Esophagus muscularis mucosa (tissue), 4 donors: Measurements from ENCODE around the gene USP2. TPM values are rescaled to one million over a fixed set of nuclear protein-coding genes. Genes with fewer than 3 reads are reported as not detected.

Source experiments
- DNase-seq: peaks from one replicate; pipeline ENCODE4 v3.0.0-alpha.2; 2017; ENCODE audit errors: extremely low spot score
- H3K27ac ChIP-seq, 4 donors: fragments of 200-600 bp; sonication (generic); replicated peaks in 1 of 4; 1 replicate in 3 of 4; 2 replicates in 1 of 4; pipeline ENCODE4 v1.5.1; 2016 to 2019; ENCODE audit warnings: mild to moderate bottlenecking in 1 of 4
- H3K27me3 ChIP-seq, 4 donors: fragments of 200-600 bp; sonication (generic); one replicate each; pipeline versions ENCODE4 v1.5.1 to v1.6.0; 2016 to 2019
- H3K36me3 ChIP-seq, 4 donors: fragments of 200-600 bp; sonication (generic); one replicate each; pipeline ENCODE4 v1.5.1; 2016 to 2019
- H3K4me1 ChIP-seq, 4 donors: fragments of 200-600 bp; sonication (generic); one replicate each; pipeline ENCODE4 v1.5.1; 2016 to 2019
- H3K4me3 ChIP-seq, 4 donors: fragments of 200-600 bp; sonication (generic); 1 replicate in 2 of 4; 2 replicates in 2 of 4; pipeline ENCODE4 v1.5.1; 2016 to 2019; ENCODE audit warnings: mild to moderate bottlenecking in 4 of 4, moderate library complexity in 1 of 4
- H3K9me3 ChIP-seq, 4 donors: fragments of 200-600 bp; sonication (generic); 1 replicate in 3 of 4; 2 replicates in 1 of 4; pipeline ENCODE4 v1.5.1; 2016 to 2019
- EP300 ChIP-seq: sonication (generic); formaldehyde crosslinking; IDR thresholded peaks from one replicate; pipeline ENCODE4 v1.6.1; 2017; ENCODE audit warnings: antibody characterized with exemption
- POLR2A ChIP-seq: fragments of 450-650 bp; IDR thresholded peaks from one replicate; pipeline ENCODE4 v1.6.1; 2017; ENCODE audit warnings: antibody characterized with exemption, moderate library complexity, mild to moderate bottlenecking, low read depth
- POLR2AphosphoS5 ChIP-seq, 2 donors: sonication (generic); formaldehyde crosslinking; IDR thresholded peaks; one replicate each; pipeline ENCODE4 v1.6.1; 2017; ENCODE audit warnings: antibody characterized with exemption in 2 of 2
- WGBS: methylation state at CpG from one replicate; pipeline ENCODE4 v1.1.5; 2018; 5-methylcytosine and 5-hydroxymethylcytosine counted together
- intact Hi-C: fragments of 100-400 bp; cut with DNase I; formaldehyde crosslinking; loops from one replicate; pipeline ENCODE4 v1.15.1; 2023
- total RNA-seq, 4 donors: library from RNA; depleted of rRNA; stranded (reverse); fragments of >200 nt; gene quantifications; one replicate each; pipeline versions ENCODE4 v1.1.0 to v1.2.1, GENCODE V29; 2016
- TF ChIP-seq, protein P1 (sequence below), 3 experiments: fragments of 200-600 bp in 2 of 3; fragments of 450-650 bp in 1 of 3; sonication (generic) in 2 of 3; IDR thresholded peaks; one replicate each; pipeline ENCODE4 v1.5.1; 2017 to 2019; ENCODE audit warnings: antibody characterized with exemption in 3 of 3, mild to moderate bottlenecking in 2 of 3, moderate library complexity in 1 of 3

Gene USP2
- total RNA-seq, 4 donors from 2014 or later, result 4.6 to 9.9 (median 6.1) TPM

DNA sequence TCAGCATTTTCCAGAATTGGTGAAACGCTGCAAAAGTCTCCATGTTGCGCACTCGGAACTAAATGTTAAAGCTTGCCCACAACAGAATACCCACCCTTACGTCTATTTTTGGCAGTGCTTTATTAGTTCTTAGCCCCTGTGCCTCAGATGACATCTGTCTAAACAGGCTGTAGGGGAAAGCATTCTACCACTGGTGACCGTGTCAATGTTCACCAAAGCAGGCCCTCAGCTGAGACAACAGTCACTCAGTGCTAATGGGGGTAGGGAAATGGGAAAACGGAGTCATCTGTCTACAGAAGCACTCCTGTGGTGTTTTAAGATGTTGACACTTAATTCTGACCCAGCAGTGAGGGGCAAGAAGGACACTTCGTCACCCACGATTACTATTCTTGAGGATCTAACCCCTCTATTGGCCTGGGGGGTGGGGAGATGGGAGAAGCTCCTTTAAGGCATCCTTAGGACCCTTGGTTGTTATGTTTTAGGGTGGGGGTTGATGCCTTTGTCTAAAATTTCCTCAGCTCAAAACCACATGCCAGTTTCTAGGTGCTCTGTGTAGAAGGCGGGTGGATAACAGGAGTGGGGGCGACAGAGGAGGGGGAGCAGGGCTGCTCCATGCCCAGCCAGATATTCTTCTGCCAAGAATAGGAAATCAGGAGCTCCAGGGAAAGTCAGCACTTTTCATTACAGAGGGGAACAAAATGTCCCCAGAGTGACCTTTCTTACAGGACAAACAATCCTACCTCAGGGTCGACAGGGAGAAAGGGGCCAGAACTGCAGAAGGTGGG lies 19.4 kb downstream of the USP2 start:
- H3K27ac ChIP-seq, result peak overlapping the region; percentile 91 to 95 (median 94)
- intact Hi-C loops, result no loop called here
- H3K27me3 ChIP-seq, result no peaks in the 10 kb centered on the region
- peaks cover 52 to 76% (median 71%) of the 10 kb centered on the region in 4 donors for H3K4me1 ChIP-seq
- peak overlapping the region; percentile 20 to 80 (median 67) for H3K4me3 ChIP-seq
- TF ChIP-seq, protein P1, sequence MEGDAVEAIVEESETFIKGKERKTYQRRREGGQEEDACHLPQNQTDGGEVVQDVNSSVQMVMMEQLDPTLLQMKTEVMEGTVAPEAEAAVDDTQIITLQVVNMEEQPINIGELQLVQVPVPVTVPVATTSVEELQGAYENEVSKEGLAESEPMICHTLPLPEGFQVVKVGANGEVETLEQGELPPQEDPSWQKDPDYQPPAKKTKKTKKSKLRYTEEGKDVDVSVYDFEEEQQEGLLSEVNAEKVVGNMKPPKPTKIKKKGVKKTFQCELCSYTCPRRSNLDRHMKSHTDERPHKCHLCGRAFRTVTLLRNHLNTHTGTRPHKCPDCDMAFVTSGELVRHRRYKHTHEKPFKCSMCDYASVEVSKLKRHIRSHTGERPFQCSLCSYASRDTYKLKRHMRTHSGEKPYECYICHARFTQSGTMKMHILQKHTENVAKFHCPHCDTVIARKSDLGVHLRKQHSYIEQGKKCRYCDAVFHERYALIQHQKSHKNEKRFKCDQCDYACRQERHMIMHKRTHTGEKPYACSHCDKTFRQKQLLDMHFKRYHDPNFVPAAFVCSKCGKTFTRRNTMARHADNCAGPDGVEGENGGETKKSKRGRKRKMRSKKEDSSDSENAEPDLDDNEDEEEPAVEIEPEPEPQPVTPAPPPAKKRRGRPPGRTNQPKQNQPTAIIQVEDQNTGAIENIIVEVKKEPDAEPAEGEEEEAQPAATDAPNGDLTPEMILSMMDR (IDR thresholded peaks at IDR 0.05), result no peak
- TF ChIP-seq POLR2AphosphoS5 (IDR thresholded peaks at IDR 0.05) (no peak), EP300 (no peak), POLR2A (no peak)
- peaks cover 11 to 29% (median 24%) of the 10 kb centered on the region in 4 donors for H3K36me3 ChIP-seq
- 73% methylated on average over 10 of the region's 11 CpGs for WGBS
- H3K9me3 ChIP-seq, result no peaks in the 10 kb centered on the region
- DNase-seq, result no peak

DNA sequence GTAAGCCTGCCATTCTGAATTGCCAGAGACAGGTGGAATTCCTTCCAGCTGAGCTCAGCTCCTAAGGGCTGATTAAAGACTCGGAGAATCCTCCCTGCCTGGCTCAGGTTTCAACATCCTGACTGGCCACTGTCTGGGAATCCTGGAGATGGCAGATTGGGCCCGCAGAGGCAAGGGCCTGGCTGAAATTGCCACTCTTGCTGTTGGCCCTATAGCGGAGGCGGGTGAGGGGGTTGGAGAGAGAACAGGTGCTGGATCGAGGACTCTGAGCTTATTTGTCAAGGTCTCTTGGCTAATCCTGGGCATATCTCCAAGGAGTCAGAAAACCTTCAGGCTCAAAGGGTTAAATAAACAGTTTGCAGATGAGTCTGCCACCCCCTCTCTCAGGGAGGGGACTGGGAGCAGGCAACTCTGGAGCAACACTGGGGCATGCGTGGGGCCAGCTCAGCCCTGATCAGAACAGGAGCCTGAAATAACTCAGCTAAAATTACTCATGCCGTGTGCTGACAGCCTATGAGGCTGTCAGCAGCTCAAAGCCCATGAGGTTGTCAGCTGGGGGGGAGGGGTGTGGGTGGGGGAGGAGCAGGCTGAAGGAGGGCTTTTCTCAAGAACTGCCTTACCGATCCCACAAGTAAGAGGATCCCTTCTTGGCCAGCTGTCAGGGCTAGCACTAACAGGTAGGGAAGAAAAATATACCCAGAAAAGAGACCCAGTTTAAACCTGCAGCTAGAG lies 20.3 kb downstream of the USP2 start:
- WGBS, result 27% methylated on average over 8 of the region's 8 CpGs
- H3K4me3 ChIP-seq, result peak overlapping the region in 2 of 4 donors; percentile 3 to 20

DNA sequence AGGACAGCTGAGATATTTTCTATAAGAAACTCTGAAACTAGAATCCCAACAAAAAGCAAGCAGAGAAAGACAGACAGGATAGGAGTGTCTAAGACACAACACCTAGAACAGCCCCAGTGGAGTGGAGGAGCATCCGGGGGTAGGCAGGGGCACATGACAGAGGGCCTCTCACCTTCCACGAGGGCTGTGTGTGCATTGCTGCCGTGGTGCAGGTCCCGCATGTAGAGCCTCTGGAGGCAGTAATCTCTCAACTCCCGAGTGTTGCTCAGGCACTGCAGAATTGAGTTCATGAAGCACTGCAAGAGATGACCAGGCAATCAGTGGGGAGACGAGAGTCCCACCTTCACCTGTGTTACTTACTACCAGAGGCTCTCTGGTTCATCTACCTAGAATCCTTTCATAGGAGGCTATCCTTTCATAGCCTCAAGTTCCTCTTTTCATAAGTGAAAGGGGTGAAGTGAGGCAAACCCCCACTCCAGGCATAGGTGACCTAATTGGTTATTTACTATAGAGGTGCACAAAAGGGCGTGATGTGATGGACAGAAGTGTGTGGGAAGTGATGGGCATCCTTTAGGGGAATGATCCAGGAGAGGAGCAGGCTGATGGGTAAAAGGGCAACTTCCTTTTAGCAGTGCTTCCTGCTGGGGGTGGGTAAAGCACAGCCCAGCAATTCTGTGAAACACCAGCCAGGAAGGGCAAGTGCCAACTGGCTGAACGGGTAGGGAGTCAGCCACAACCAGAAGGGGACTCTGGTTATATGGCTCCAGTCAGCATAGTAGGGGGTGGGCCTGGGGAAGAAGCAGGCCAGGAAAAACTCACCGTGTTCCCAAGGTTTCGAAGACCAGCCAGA lies 21.9 kb downstream of the USP2 start:
- no peaks in the 10 kb centered on the region for H3K9me3 ChIP-seq
- TF ChIP-seq EP300 (no peak), POLR2AphosphoS5 (IDR thresholded peaks at IDR 0.05) (no peak), POLR2A (no peak)
- TF ChIP-seq, protein P1 (IDR thresholded peaks at IDR 0.05), result no peak
- peak overlapping the region; percentile 91 to 95 (median 94) for H3K27ac ChIP-seq
- no peak for DNase-seq
- H3K4me3 ChIP-seq, result no peak overlapping the region
- H3K4me1 ChIP-seq, result peaks cover 47 to 69% (median 60%) of the 10 kb centered on the region in 4 donors
- peaks cover 11 to 31% (median 24%) of the 10 kb centered on the region in 4 donors for H3K36me3 ChIP-seq
- no peaks in the 10 kb centered on the region for H3K27me3 ChIP-seq
- 91% methylated on average over 9 of the region's 10 CpGs for WGBS
- intact Hi-C loops, result loop anchor here (5.0 kb wide), 1 partner anchor 113 kb away; no protein-coding TSS in a partner anchor

More for the DNA sequence above, 20.3 kb downstream of the USP2 start:
- no peaks in the 10 kb centered on the region for H3K27me3 ChIP-seq
- no peaks in the 10 kb centered on the region for H3K9me3 ChIP-seq
- H3K4me1 ChIP-seq, result peaks cover 53 to 76% (median 71%) of the 10 kb centered on the region in 4 donors
- peaks cover 11 to 31% (median 24%) of the 10 kb centered on the region in 4 donors for H3K36me3 ChIP-seq
- intact Hi-C loops, result no loop called here
- no peak for DNase-seq
- H3K27ac ChIP-seq, result peak overlapping the region; percentile 91 to 95 (median 94)
- TF ChIP-seq POLR2AphosphoS5 (IDR thresholded peaks at IDR 0.05) (peak; percentile 65), EP300 (no peak)
- TF ChIP-seq, protein P1 (IDR thresholded peaks at IDR 0.05), result peak in 1 of 3 experiments; percentile 7

DNA sequence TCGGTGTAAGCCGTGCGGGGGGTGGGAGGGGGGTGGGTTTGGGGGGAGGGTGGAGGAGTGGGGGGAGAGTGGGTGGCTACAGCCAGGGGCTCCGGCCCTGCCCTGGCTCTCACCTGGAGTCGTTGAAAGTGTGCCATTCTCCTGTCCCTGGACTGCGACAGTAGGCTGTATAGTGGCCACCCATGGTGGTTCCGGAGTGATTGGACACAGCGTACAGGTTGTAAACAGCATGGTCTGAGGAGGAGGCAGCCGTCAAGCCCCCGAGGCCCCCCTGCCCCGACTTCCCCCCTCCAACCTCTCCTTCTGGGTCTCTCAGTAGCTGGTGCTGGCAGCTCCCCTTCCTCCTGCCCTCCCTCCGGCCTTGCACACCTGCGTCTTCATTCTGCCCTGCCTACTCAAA lies 24.4 kb downstream of the USP2 start:
- WGBS, result 52% methylated on average over 9 of the region's 13 CpGs
- Histone ChIP-seq H3K4me1 (peaks cover 45 to 59% (median 47%) of the 10 kb centered on the region in 4 donors), H3K36me3 (peaks cover 11 to 31% (median 24%) of the 10 kb centered on the region in 4 donors), H3K4me3 (peak overlapping the region; percentile 48 to 68 (median 62)), H3K27ac (peak overlapping the region; percentile 84 to 86 (median 86)), H3K9me3 (no peaks in the 10 kb centered on the region), H3K27me3 (no peaks in the 10 kb centered on the region)
- intact Hi-C loops, result loop anchor here (5.0 kb wide), 1 partner anchor 115 kb away; no protein-coding TSS in a partner anchor
- TF ChIP-seq POLR2AphosphoS5 (IDR thresholded peaks at IDR 0.05), result no peak
- no peak for TF ChIP-seq EP300
- TF ChIP-seq, protein P1 (IDR thresholded peaks at IDR 0.05), result no peak
- no peak for TF ChIP-seq POLR2A
- DNase-seq, result no peak
